ENCODE measurements around the gene MYO16. TPM values are rescaled to one million over a fixed set of nuclear protein-coding genes. Genes with fewer than 3 reads are reported as not detected.
A peak's percentile ranks its signal among the peaks of the same experiment; 100 is the strongest.

MYO16 gene
- total and polyA plus RNA-seq, 2 donors (not counting 1 experiment from before 2014, with no cell fraction given) = under 0.01 to 0.01 TPM

DNA sequence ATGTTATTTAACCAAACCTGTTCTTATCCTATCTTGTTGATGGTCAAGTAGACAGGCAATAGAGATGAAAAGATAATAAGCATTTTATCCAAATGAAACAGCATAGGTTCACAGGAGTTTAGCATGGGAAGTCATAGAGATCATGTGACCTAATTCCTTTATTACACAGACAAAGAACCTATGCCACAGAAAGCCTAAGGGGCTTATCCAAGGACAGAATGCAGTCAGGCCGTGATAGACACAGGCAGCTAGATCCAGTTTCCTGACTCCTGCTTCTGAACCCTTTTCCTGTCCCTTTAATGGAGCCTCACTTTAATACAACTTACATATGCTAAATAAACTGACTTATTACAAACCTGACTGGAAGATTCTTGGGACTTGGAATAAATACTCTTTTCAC is 624.9 kb downstream of the MYO16 start:
- Histone ChIP-seq H3K27ac (ENCODE audit: insufficient read depth, low read length) (no peak overlapping the region), H3K36me3 (ENCODE audit: control insufficient read depth, insufficient read depth, low read length) (no peaks in the 10 kb centered on the region), H2AFZ (ENCODE audit: low read length) (no peak overlapping the region), H3K4me2 (ENCODE audit: extremely low read depth, insufficient read depth, low read length) (no peak overlapping the region), H3K4me1 (ENCODE audit: control insufficient read depth, extremely low read depth, insufficient read depth, low read length) (peaks cover 4% of the 10 kb centered on the region), H4K20me1 (ENCODE audit: control insufficient read depth, extremely low read depth, insufficient read depth, low read length) (no peaks in the 10 kb centered on the region), H3K9ac (ENCODE audit: insufficient read depth, low read length) (no peak overlapping the region), H3K27me3 (ENCODE audit: control insufficient read depth, insufficient read depth, low read length) (no peaks in the 10 kb centered on the region), H3K79me2 (ENCODE audit: control insufficient read depth, insufficient read depth, low read length) (no peaks in the 10 kb centered on the region), H3K9me3 (ENCODE audit: control insufficient read depth, insufficient read depth, low read depth, low read length) (no peaks in the 10 kb centered on the region), H3K4me3 (replicated peaks in 1 of 4; ENCODE audit: control extremely low read depth in 1 of 4, insufficient read depth in 1 of 4, low read depth in 3 of 4, low read length in 4 of 4) (no peak overlapping the region)
- TF ChIP-seq EZH2 (IDR thresholded peaks at IDR 0.05; ENCODE audit: low read length, missing control alignments) = no peak
- DNase-seq (ENCODE audit: low read depth in 2 of 2) = no peak

DNA sequence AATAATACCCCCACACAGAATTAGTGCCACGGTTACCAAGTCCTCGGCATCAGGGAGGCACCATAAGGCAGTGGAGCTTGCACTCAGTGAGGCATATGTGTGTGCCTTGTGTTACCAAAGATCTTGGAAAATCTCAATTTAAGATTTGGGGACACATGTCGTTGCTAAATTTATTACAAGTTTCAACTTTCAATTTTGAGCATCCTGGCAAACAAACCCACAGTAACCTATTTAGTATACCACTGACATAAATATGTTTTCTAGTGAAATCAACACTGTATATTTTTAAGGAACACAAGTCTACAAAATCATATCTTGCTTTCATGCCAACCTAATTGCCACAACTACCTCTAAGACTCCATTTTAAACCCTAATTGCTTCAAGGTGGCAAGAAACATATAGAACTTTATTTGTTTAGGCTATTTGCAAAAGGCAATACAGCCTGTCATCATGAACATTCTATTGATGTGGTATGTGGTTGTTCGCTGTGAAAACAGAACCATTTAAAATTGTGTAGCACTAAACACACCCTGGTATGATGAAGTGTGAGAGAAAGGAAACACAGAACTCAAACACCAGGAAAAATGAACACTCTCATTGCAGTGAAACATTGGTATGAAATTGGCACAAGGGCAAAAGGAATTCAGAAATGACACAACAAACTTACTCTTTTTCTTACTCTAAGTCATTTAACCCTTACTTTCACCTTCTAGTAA is 625.9 kb downstream of the MYO16 start:
- no peaks in the 10 kb centered on the region for H3K9me3 ChIP-seq (ENCODE audit: control insufficient read depth, insufficient read depth, low read depth, low read length)
- H3K27me3 ChIP-seq (ENCODE audit: control insufficient read depth, insufficient read depth, low read length) = no peaks in the 10 kb centered on the region
- no peak for TF ChIP-seq EZH2 (IDR thresholded peaks at IDR 0.05; ENCODE audit: low read length, missing control alignments)
- TF ChIP-seq, protein P1, sequence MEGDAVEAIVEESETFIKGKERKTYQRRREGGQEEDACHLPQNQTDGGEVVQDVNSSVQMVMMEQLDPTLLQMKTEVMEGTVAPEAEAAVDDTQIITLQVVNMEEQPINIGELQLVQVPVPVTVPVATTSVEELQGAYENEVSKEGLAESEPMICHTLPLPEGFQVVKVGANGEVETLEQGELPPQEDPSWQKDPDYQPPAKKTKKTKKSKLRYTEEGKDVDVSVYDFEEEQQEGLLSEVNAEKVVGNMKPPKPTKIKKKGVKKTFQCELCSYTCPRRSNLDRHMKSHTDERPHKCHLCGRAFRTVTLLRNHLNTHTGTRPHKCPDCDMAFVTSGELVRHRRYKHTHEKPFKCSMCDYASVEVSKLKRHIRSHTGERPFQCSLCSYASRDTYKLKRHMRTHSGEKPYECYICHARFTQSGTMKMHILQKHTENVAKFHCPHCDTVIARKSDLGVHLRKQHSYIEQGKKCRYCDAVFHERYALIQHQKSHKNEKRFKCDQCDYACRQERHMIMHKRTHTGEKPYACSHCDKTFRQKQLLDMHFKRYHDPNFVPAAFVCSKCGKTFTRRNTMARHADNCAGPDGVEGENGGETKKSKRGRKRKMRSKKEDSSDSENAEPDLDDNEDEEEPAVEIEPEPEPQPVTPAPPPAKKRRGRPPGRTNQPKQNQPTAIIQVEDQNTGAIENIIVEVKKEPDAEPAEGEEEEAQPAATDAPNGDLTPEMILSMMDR (conservative IDR thresholded peaks at IDR 0.05 in 1 of 2, IDR thresholded peaks at IDR 0.05 in 1 of 2; ENCODE audit: low read depth in 1 of 2, low read length in 2 of 2) = no peak
- H3K4me2 ChIP-seq (ENCODE audit: extremely low read depth, insufficient read depth, low read length) = no peak overlapping the region
- H2AFZ ChIP-seq (ENCODE audit: low read length) = no peak overlapping the region
- no peak for DNase-seq (ENCODE audit: low read depth in 2 of 2)
- H3K4me1 ChIP-seq (ENCODE audit: control insufficient read depth, extremely low read depth, insufficient read depth, low read length) = peaks cover 4% of the 10 kb centered on the region
- no peak overlapping the region for H3K9ac ChIP-seq (ENCODE audit: insufficient read depth, low read length)
- no peaks in the 10 kb centered on the region for H4K20me1 ChIP-seq (ENCODE audit: control insufficient read depth, extremely low read depth, insufficient read depth, low read length)
- no peak overlapping the region for H3K4me3 ChIP-seq (replicated peaks in 1 of 4; ENCODE audit: control extremely low read depth in 1 of 4, insufficient read depth in 1 of 4, low read depth in 3 of 4, low read length in 4 of 4)
- no peaks in the 10 kb centered on the region for H3K79me2 ChIP-seq (ENCODE audit: control insufficient read depth, insufficient read depth, low read length)
- H3K27ac ChIP-seq (ENCODE audit: insufficient read depth, low read length) = no peak overlapping the region
- H3K36me3 ChIP-seq (ENCODE audit: control insufficient read depth, insufficient read depth, low read length) = no peaks in the 10 kb centered on the region

DNA sequence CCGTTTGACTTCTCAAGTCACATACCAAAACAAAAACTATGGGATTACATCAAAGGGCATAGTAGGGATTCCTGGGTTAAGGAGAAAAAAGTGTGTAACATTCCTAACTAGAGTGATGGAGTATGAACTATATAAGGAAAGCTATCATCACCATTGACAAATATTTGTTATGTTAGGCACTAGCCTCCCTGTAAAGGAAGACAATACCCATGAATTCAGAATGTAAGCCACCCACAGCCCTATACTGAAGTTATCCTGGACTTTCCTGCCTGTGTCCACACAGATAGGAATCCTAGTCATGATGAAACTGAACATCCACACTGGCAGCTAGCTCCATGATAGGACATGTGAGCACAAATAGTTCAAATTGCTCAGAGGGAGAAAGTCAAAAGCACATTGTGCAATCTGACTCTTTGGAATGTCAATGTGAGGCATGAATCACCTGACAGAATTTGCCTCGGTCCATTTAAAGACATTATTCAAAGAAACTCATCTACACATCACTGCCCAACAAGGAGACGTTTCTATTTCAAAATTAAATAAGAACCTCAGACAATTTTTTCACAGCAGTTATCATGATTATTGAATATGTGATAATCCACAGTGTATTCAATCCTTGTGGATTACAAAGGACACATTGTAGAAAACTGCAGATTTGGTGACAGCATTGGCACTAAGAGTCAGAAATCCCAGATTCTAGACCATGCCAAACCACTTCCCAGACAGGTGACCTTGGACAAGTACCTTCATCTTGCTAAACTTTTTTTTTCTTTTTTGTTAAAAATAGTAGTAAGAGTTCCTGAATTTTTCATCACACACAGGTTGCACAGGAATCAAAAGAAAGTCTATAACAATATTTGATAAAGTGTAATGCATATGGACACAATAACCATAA is 627.7 kb downstream of the MYO16 start:
- Histone ChIP-seq H3K27me3 (ENCODE audit: control insufficient read depth, insufficient read depth, low read length) (no peaks in the 10 kb centered on the region), H3K9me3 (ENCODE audit: control insufficient read depth, insufficient read depth, low read depth, low read length) (no peaks in the 10 kb centered on the region), H3K27ac (ENCODE audit: insufficient read depth, low read length) (peak overlapping the region; percentile 76), H2AFZ (ENCODE audit: low read length) (peak overlapping the region; percentile 16), H3K36me3 (ENCODE audit: control insufficient read depth, insufficient read depth, low read length) (no peaks in the 10 kb centered on the region), H3K79me2 (ENCODE audit: control insufficient read depth, insufficient read depth, low read length) (no peaks in the 10 kb centered on the region), H3K4me3 (replicated peaks in 1 of 4; ENCODE audit: control extremely low read depth in 1 of 4, insufficient read depth in 1 of 4, low read depth in 3 of 4, low read length in 4 of 4) (no peak overlapping the region), H3K9ac (ENCODE audit: insufficient read depth, low read length) (no peak overlapping the region), H4K20me1 (ENCODE audit: control insufficient read depth, extremely low read depth, insufficient read depth, low read length) (no peaks in the 10 kb centered on the region), H3K4me1 (ENCODE audit: control insufficient read depth, extremely low read depth, insufficient read depth, low read length) (peaks cover 4% of the 10 kb centered on the region), H3K4me2 (ENCODE audit: extremely low read depth, insufficient read depth, low read length) (peak overlapping the region; percentile 63)
- TF ChIP-seq, protein P1 (conservative IDR thresholded peaks at IDR 0.05 in 1 of 2, IDR thresholded peaks at IDR 0.05 in 1 of 2; ENCODE audit: low read depth in 1 of 2, low read length in 2 of 2) = no peak
- TF ChIP-seq EZH2 (IDR thresholded peaks at IDR 0.05; ENCODE audit: low read length, missing control alignments) = no peak
- DNase-seq (ENCODE audit: low read depth in 2 of 2) = peak; percentile 94 to 99
